Breast epithelium (tissue), 3 donors: ENCODE results near the gene ATP6V1F.

Experiments used
- POLR2AphosphoS5 ChIP-seq, 3 donors: sonication (generic); formaldehyde crosslinking; IDR thresholded peaks; one replicate each; pipeline ENCODE4 v1.6.1; 2017; ENCODE audit warnings: antibody characterized with exemption in 3 of 3
- TF ChIP-seq, protein P1 (sequence below), 3 donors: fragments of 450-650 bp; IDR thresholded peaks; one replicate each; pipeline ENCODE4 v1.5.1; 2016 to 2017; ENCODE audit warnings: antibody characterized with exemption in 3 of 3, mild to moderate bottlenecking in 3 of 3, moderate library complexity in 3 of 3

DNA sequence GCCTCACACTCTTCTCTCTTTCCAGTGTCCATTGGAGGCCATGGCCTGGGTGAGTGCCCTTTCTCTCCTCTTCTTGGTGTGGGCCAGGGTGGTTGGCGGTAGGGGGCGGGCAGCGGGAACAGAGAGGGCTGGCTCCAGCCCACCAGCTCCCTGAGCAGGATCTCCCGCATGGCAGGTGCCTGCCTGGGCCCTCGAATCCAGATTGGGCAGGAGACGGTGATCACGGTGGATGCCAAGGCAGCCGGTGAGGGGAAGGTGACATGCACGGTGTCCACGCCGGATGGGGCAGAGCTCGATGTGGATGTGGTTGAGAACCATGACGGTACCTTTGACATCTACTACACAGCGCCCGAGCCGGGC is 13.5 kb upstream of the ATP6V1F start:
- no peak for TF ChIP-seq POLR2AphosphoS5 (IDR thresholded peaks at IDR 0.05)
- TF ChIP-seq, protein P1, sequence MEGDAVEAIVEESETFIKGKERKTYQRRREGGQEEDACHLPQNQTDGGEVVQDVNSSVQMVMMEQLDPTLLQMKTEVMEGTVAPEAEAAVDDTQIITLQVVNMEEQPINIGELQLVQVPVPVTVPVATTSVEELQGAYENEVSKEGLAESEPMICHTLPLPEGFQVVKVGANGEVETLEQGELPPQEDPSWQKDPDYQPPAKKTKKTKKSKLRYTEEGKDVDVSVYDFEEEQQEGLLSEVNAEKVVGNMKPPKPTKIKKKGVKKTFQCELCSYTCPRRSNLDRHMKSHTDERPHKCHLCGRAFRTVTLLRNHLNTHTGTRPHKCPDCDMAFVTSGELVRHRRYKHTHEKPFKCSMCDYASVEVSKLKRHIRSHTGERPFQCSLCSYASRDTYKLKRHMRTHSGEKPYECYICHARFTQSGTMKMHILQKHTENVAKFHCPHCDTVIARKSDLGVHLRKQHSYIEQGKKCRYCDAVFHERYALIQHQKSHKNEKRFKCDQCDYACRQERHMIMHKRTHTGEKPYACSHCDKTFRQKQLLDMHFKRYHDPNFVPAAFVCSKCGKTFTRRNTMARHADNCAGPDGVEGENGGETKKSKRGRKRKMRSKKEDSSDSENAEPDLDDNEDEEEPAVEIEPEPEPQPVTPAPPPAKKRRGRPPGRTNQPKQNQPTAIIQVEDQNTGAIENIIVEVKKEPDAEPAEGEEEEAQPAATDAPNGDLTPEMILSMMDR (IDR thresholded peaks at IDR 0.05), result no peak
